Stimulated activated CD4-positive, alpha-beta T cell treated with anti-CD3 and anti-CD28 coated beads, TNF-alpha, amount 100 ng/mL, for 48 hours (primary cell): ENCODE data around the gene FANK1.

Source experiments
- DNase-seq, 3 donors: peaks; one replicate each; pipeline ENCODE4 v3.0.0-alpha.2; 2020; ENCODE audit warnings: low read depth in 3 of 3

The FANK1 gene

DNA sequence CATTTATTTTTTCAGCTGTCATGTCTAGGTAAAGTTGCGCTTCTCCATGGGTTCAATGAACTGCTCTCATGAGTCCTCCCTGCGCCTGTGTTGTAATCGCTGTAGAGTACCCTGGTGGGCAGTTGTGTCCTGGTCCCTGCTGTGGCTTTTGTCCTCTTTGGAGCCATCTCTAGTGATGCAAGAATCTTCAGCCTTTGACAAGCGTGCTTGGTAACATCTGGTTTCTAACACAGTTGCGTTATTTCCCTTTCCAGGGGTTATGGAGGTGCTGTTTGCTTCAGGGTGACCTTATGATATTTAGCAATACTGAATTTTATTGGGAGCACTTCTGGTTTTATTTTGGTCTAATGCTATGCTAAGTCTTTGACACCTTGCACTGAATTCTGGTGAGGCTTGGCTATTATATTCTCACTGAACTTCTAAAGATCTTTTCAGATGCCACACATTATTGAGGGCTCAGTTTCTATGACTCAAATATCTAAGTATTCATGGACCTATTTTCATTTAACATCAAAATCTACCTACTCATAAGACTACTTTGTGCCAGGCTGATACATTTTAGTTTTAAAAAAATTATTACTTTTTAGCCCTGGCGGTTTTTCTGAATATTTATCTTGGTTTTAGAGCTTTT, 88.6 kb downstream of the FANK1 start:
- DNase-seq, result no peak

- DNase-seq, result no peak
Observed at GRCh38 chr10:125985557-125986240, 89.3 kb downstream of the FANK1 start.

GRCh38 chr10:125989791-125990190, 93.4 kb downstream of the FANK1 start:
- DNase-seq, result no peak

GRCh38 chr10:125990974-125991373, 94.6 kb downstream of the FANK1 start:
- DNase-seq, result no peak

DNA sequence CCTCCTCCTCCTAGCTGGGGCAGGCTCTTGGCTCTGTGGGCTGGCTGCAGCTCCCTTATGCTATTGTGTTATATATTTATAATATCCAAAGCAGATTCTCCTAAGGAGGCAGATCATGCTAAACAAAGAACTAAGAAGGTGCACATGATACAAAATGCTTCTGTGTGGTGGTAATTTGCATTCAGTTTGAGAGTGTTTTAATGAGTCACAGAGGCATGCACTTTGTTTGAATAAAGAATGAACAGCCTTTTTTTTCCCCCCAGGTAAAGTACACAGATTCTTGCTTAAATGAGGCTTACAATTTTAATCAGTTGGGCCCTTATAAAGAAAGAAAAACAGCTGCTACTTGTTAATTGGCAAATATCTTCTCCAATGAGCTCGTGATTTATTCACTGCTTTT, 95.0 kb downstream of the FANK1 start:
- no peak for DNase-seq

DNA sequence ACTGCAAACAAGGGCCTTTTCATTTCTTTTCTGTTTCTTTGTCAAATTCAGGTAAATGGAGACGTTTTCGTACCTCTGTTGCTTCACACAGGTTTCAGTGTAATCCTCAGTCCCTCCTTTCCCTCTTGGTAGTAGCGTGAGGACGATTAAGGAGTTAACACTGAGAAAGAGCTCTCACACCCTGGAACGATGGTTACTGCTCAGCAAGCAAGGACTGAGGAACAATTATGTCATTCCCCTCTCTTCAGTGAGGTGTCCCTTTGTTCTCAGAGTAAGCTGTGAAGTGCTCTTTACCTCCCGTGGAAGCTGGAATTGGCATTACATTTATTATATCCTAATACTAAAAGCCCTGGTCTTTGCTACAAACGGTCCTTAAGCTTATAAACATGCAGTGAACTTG, 95.9 kb downstream of the FANK1 start:
- no peak for DNase-seq

DNA sequence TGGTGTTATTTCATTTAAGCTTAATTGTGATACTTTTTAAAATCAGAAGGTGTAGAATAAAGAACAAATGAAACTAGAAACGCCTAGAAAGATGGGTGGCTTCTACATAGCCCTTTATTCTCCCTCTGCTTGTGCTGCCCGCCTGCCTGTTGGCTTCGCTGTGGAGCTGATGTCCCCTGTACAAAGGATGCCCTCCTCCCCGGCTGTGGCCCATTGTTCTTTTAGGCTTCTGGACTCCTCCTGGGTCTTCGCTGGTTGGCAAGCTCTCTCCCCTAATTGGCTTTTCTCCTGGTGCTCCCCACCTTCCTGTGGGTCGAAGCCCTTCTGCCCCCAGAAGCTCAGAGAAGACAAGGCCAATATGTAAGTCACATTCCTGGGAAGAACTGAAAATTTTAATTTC, 98.2 kb downstream of the FANK1 start:
- no peak for DNase-seq

GRCh38 chr10:125995726-125996304, 99.5 kb downstream of the FANK1 start:
- no peak for DNase-seq

DNA sequence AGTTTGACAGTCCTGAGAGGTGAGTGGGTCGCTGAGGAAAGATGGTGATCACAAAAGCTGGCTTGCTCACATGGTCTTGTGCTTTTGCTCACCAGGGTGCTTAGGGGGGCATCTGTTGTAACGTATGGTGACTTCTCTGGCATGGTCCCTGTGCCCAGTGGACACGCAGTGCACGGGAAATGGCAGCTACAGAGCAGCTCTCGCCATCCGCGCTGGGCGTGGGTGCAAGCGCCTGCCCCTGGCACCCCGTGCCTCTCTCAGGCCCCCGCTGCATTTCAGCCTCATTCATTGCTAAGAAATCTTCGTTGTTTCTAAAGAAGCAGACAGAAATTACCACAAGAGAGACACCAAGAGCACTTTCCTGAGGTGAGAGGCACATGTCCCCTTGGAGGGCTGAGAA, 101.2 kb downstream of the FANK1 start:
- DNase-seq, result no peak

DNA sequence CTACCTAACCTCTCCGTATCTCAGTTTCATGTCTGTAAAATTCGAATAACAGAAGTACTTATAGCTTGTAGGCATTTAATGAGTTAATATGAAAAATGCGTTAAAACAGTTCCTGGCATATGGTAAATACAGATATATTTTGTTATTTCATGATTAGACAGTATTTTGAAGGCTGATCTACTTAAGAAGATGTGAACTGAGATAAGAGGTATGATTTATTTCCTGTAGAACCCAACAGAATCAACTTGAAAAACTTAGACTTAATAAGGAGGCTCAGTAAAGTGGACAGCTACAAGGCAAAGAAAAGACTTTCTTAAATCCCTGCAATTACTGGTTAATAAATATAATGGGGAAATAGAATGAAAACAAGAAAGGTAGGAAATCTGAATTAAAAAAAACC, 103.3 kb downstream of the FANK1 start:
- no peak for DNase-seq

- DNase-seq, result no peak
Observed at GRCh38 chr10:126001576-126001975, 105.2 kb downstream of the FANK1 start.

DNA sequence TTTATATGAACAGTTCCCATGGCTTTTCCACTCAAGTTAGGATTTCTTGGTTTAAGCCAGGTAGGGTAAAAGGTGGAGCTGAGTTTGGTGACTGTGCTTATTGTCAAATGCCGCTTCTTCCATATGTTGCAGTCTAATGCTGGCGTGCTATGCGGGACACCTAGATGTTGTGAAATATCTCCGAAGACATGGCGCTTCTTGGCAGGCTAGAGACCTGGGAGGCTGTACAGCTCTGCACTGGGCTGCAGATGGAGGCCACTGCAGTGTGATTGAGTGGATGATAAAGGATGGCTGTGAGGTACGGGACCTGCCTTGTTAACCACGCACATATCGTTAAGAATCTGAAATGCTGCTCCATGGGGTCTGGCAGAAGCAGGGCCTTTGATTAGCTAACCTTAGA, 108.4 kb downstream of the FANK1 start:
- DNase-seq, result no peak

- no peak for DNase-seq
Observed at GRCh38 chr10:126006264-126006663, 109.9 kb downstream of the FANK1 start.

DNA sequence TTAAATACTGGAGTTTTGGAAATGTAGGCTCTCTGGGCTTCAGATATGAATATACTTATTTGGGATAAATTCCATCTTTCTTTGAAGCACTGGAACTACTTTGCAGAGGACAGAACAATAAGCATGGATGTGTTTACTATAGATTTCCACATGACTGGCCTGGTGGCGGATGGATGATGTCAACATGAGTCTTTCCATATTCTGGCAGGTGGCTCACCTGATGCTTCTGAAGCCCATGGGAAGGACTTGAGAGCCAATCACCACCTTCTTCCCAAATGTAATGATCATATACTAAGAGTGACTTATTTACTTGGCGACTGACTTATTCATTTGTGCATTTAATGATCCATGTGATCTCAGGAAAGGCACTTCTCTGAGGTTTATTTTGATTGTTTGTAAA, 110.5 kb downstream of the FANK1 start:
- no peak for DNase-seq

DNA sequence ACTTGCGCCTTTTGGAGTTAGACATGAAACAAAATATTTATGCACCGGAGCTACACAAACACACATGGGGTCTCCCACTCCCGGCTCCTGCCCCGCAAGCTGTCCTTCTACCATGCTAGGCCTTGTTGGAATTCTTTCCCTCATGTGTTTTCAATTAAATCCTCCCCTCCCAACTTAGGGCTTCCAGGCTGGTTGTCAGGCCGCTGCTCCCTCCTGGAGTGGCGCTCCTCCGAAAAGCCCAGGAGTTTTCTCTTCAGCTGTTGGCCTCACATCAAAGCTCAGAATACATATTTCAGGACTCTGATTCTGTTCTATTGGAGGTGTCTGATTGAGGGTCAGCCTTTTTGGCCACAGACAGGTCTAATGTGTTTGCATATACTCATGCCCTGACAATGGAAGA, 113.3 kb downstream of the FANK1 start:
- no peak for DNase-seq

DNA sequence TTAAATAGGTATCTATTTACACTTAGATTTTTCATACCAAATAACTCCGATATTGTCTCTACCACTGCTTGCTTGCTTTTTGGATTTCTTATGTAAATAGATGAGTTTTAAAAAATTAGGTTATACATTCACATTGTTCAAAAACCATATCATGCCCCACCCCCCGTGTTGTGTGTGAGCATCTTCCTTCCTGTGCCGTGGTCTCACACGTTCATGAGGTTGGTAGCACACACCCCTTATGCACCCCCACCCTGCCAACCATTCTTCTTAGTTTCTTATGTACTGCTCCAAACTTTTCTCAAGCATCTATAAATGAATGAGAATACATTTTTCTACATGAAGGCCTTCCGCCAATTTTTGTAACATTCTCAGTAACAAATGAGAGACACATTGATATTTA, 115.6 kb downstream of the FANK1 start:
- DNase-seq, result no peak

DNA sequence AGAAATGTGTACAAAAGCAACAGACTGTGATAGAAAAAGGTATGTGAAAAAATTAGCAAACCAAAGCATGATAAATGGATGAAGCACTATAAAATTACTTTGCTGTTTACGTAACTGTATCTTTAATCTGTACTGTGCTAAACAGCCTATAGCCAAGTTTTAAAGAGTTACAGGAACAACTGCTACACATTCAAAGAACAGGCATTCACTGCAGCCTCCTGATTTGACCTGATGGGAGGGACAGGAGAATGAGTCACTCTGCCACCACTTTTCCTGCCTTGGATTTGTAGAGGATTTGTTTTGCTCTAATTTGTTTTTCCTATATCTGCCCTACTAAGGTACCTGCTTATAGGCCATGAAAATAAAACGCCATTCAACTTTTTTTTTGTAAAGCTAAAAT, 116.1 kb downstream of the FANK1 start:
- DNase-seq, result no peak

GRCh38 chr10:126013489-126014281, 117.3 kb downstream of the FANK1 start:
- no peak for DNase-seq

- DNase-seq, result no peak
Observed at GRCh38 chr10:126014309-126014708, 117.9 kb downstream of the FANK1 start.

- DNase-seq, result no peak
Observed at GRCh38 chr10:126015413-126015812, 119.0 kb downstream of the FANK1 start.

- DNase-seq, result no peak
Observed at GRCh38 chr10:126016156-126016805, 119.9 kb downstream of the FANK1 start.

DNA sequence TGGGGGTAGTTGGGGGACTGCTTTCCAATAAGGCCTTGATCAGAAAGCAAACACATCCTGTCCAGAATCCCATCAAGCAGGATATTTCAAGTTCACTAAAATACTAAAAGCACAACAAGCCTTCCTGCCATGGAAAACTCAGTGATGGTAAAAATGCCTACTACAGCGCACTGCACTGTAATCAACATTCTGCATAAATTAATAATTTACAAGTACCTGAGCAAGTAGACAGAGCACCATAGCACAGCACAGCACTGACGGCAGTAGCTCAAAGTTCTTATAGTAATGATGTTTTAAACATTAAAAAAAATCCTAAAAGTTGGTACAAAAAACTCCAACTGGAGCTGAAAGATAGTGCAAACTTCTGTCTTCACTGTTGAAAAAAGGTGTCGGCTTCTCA, 120.5 kb downstream of the FANK1 start:
- no peak for DNase-seq
